Stimulated activated CD4-positive, alpha-beta T cell treated with anti-CD3 and anti-CD28 coated beads, Interleukin-1b, Interleukin-23, amount 100 ng/mL, for 4 hours (primary cell): ENCODE data around the gene TSHR.
A peak's percentile ranks its signal among the peaks of the same experiment; 100 is the strongest.
"Not testable (repeated sequence)": the region's sequence is repeated elsewhere in the genome, so short reads cannot be mapped to it uniquely, and the experiment has no call there.

Experiments used
- DNase-seq, 2 donors: peaks; one replicate each; pipeline ENCODE4 v3.0.0-alpha.2; 2020; ENCODE audit warnings: low read depth in 2 of 2

Gene TSHR

GRCh38 chr14:80955416-80955941 lies at the start of gene TSHR:
TSS of gene TSHR (plus strand) at chr14:80955621. CDS start at chr14:80955681, 60 bp downstream.
- no peak for DNase-seq

GRCh38 chr14:80906336-80906735 lies 49.1 kb upstream of the TSHR start:
- DNase-seq = no peak

DNA sequence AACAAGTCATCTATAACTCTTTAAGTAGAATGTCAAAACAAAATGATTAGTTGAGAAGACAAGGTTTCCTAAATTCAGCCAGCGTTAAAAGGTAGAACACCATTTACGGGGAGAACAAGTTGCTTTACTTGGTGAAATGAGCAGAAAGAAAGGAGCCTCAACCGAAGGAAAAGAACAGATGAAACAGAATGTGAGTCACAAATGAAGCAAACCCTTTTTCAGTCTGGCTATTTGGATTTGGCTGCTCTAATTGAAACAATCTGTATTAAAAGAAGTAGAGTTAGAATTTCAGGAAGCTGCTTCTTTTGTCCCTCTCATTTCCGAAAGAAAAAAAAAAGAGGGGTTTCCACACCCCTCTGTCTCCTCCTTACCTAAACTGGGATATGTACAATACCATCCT lies 48.5 kb upstream of the TSHR start:
- DNase-seq = no peak

DNA sequence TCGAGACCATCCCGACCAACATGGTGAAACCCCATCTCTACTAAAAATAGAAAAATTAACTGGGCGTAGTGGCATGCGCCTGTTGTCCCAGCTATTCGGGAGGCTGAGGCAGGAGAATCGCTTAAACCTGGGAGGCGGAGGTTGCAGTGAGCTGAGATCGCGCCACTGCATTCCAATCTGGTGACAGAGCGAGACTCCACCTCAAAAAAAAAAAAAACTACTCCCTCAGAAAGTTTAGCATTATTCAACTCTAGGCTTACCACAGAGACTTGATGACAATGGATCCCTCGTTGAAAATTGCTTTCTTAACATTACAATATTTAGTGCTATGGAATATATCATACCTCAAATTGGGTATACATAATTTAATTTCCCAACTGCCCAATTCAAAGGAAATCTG lies 43.4 kb upstream of the TSHR start:
- not testable (repeated sequence) for DNase-seq

- no peak for DNase-seq
Observed at GRCh38 chr14:80919622-80920021, 35.8 kb upstream of the TSHR start.

DNA sequence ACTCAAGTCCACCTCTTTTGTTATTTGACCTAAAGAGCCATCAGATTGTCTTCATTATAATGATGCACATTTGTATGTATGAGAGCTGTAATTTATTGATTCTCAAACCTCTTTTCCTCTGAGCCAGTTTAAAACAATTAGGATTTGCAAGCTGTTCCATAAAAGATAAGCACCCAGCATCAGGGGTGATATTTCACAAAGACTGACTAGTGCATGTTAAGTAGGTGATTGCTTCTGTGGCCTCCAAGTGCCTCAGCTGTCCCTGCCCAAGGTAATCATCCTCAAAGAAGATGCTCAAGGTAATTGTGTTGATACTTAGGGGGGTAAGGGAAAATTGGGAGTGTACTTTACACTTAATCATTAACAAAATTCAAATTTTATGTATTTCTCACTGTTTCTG lies 32.1 kb upstream of the TSHR start:
- DNase-seq = no peak

DNA sequence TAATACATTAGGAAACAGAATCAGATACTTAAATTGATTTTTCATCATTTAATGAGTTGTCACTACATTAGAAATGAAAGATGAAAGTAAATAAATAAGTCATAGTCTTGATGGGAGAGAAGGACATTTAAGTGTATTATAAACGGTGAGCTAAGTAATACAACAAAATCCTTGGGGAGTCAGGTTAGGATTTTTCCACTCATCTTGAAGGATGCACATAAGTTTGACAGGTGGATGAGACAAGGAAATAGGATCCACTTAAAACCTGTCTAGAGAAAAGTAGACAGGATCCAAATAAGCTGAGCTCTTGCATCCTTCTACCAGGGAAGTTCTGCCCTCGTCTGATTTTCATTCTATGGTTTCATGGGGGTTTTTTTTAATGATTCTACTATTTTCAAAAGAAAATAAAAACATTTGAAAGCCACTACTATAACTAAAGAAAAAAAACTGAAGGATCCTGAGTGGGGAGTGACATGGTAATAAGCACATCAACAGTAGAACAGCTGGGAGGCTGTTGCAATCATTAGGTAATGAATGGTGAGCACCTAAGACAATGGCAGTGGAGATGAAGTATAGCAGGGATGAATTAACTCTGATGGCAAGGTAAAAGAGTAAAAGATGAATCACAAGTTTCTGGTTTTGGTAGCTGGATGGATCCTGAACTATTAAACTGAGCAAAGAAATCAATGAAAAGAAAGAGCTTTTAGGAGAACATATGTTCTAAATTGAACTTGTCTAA lies 30.9 kb upstream of the TSHR start:
- no peak for DNase-seq

DNA sequence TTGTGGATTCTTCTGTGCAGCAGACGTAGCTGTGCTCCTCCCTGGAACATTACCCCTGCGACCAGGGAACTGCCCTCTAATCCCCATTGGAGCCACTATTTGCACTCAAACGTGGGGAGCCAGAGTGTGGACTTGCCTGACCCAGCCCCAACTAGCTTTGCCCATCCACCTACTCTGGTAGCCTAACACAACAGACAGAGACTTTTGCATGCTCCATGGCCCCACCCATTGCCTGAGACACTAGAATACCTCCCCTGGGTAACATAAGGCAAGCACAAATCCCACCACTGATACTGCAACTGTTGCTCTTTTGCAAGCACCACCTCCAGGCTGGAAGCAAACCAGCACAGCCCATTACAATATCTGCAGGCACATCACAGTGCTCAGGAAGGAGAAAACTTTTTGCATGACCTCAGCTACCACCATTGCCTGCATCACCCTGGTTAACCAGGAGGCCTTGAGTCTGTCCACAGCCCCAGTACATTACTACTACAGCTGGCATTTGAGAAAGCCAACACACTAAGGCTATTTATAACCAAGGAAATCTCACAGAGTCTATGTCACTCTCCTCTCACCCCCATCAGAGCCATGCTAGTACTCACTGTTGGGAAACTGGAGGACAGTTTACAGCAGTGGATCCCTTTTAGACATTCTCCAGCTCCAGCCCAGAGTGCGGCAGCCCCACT lies 28.9 kb upstream of the TSHR start:
- no peak for DNase-seq

GRCh38 chr14:80927083-80927989 lies 28.1 kb upstream of the TSHR start:
- DNase-seq = no peak

DNA sequence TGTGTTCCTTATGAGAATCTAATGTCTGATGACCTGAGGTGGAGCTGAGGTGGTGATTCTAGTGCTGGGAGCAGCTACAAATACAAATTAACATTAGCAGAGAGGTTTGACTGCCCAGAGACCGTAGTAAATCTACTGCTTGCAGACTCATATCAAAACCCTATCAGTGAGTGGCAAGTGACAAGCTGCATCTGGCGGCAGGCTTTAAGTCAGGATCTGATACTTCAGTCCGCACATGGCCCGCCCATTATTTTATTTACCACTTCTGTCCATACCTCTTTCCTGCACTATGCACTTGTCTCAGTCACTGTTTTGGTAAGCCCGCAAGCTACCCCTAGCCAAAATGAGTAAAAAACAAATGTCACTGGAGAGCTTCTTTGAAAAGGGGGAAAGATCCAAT lies 25.3 kb upstream of the TSHR start:
- no peak for DNase-seq

DNA sequence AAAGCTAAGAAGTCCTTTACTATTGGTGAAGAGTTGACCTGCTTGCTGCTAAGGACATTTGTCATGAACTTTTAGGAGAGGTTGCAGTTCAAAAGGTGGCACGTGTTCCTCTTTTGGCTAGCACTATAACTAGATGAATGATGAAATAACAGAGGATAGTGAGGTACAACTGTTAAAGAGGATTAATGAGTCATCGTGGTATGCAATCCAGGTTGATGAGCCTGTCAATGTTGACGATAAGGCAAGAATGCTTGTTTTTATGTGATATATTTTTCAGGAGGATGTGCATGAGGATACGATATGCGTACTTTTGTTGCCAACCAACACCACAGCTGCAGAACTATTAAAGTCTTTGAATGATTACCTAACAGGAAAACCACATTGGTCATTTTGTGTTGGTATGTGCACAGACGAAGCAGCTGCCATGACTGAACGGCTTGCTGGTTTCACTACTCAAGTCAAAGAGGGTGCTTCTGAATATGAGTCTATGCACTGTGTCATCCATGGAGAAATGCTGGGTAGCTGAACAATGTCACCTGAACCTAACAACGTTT lies 24.5 kb upstream of the TSHR start:
- DNase-seq = no peak

DNA sequence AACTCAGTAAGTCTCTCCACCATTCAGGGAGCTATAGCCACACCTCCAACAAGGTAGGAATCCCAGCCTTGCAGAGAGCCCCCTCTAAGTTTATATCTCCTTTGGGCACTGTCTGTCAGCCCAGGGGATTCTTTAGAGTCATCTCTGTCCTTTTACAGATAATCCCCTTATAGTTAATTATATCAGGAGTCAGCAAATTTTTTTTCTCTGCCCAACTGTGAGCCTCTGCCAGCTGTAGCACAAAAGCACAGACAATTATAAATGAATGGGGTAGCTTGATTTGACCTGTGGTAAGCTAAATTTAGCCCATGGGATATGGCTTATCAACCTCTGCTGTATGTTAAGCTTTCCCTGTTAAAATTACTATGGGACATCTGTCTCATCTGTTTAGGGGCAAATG lies 22.1 kb upstream of the TSHR start:
- DNase-seq = no peak

- DNase-seq = no peak
Observed at GRCh38 chr14:80933686-80934085, 21.7 kb upstream of the TSHR start.

- DNase-seq = no peak
Observed at GRCh38 chr14:80940146-80940545, 15.3 kb upstream of the TSHR start.

- DNase-seq = peak; percentile 72 to 76
Observed at GRCh38 chr14:80941241-80942185, 13.9 kb upstream of the TSHR start, which contains the start of gene CEP128. TSS of gene CEP128 (minus strand) at chr14:80941738.

DNA sequence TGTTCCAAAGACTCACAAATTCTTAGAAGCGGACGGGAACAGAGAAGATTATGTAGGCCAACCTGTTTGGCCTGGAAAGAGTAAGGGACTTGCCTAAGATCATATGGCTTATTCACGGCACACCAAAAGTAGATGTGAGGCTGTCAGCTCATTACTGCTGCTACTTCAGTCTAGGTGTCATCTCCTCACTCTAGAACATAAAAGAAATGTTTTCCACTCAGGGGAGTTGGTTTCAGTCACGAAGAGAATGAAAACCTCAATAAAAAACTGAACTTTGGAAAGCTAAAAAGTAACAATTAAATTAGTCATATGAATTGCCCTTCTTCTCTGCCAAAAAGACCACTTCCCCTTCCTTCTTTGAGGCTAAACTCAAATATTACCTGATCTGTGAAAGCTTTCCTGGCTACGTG lies 13.2 kb upstream of the TSHR start:
- no peak for DNase-seq

- DNase-seq = no peak
Observed at GRCh38 chr14:80944861-80945617, 10.4 kb upstream of the TSHR start.

DNA sequence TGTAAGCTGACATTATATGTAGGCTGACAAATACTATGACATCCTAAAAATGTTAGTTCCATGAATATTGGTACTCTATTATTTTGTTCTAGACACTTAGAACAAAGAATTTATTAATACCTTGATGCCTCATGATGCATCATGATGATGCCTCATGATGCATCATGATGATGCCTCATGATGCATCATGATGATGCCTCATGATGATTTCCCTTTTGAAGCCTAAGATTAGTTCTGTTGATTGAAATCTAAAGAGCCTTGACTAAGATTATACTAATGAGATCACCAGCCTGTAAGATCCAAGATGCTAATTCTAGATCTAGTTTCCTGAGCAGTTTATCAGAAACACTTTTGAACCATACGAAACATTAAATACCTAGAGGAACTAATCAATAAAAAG lies 9.2 kb upstream of the TSHR start:
- DNase-seq = no peak

DNA sequence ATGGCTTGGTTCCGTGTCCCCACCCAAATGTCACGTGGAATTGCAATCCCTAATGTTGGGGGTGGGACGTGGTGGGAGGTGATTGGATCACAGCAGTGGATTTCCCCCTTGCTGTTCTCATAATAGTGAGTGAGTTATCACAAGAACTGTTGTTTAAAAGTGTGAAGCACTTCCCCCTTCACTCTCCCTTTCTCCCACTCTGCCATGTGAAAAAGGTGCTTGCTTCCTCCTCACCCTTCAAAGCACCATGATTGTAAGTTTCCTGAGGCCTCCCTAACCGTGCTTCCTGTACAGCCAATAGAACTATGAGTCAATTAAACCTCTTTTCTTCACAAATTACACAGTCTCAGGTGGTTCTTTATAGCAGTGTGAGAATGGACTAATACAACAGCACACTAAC lies 8.6 kb upstream of the TSHR start:
- no peak for DNase-seq

DNA sequence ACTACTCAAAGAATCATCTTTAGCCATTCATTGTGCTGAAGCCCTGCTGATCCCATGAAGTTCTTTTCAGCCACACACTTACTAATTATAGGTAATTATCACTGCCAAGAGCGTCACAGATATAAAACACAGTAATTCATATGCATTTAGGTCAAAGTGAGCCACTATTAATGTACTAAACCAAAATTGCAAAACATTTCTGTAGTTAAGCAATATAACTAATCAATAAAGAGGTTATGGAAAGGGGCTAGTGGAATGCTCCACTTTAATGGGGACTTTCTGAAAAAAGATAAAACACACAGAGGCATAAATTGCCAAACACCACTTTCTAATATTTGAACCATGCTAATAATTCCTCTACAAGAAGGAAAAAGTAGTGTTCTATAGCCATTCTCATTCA lies 7.1 kb upstream of the TSHR start:
- DNase-seq = no peak
